K562 treated with DMSO at 1 percent for 24 hours (cell line): ENCODE results near the gene NLRP9. TPM values are rescaled to one million over a fixed set of nuclear protein-coding genes. Genes with fewer than 3 reads are reported as not detected.

Source experiments
- total RNA-seq: library from RNA; unstranded; fragments of 300-600 nt; gene quantifications from 2 replicates; pipeline ENCODE4 v1.2.3, GENCODE V29; 2022; ENCODE audit warnings: low read depth; ENCODE audit not compliant: insufficient read depth

Gene NLRP9
- not detected in 2 replicates for total RNA-seq

DNA sequence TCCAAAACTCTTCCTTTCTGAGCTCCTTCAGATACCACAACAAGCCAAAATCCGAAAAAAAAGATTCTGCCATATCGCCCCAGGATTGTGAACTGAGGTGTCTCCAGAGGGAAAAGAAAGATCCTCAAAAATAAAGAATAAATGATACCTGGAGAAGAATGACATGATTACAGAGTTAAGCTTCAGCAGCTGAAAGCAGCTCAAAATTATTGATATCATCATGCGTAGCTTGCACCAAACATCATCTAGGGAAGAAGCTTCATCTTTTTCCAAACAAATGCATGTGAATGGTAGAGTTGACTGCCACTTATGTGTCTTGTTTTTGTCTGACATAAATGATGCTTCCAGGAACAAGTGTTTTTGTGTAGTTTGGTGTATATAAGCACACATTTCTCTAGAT is at the start of gene NLRP9:
Gene NLRP9 (minus strand): TSS at position 101 of the 400 bp plus-strand sequence. CDS start 28 bp downstream, at position 73.

DNA sequence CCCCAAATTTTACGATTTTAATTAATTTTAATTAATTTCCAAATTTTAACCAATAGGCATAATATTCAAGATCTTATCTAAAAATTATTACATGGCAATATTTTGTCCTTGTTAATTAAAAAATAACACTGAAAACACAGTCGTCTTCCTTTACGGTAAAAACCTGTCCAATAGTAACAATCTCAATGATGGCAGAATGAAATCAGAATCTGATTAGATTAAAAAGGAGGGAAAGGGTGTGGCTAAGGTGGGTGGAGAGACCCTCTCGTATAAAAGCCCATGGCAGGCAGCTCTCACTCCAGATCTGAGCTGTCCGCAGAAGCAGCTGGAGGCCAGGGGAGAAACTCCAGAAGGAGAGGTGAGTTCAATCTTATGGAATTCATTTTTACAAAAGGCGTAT is 30.6 kb upstream of the NLRP9 start, which contains the start of gene RFPL4AL1:
Gene RFPL4AL1 (plus strand): TSS at position 301 of the 400 bp plus-strand sequence. CDS start 2,687 bp downstream, outside the sequence.

GRCh38 chr19:55758797-55759196 is 20.6 kb upstream of the NLRP9 start, which contains the start of gene RFPL4A:
Gene RFPL4A, plus strand, starts transcription at chr19:55759097. Its CDS starts 2,704 bp downstream, at chr19:55761801.

DNA sequence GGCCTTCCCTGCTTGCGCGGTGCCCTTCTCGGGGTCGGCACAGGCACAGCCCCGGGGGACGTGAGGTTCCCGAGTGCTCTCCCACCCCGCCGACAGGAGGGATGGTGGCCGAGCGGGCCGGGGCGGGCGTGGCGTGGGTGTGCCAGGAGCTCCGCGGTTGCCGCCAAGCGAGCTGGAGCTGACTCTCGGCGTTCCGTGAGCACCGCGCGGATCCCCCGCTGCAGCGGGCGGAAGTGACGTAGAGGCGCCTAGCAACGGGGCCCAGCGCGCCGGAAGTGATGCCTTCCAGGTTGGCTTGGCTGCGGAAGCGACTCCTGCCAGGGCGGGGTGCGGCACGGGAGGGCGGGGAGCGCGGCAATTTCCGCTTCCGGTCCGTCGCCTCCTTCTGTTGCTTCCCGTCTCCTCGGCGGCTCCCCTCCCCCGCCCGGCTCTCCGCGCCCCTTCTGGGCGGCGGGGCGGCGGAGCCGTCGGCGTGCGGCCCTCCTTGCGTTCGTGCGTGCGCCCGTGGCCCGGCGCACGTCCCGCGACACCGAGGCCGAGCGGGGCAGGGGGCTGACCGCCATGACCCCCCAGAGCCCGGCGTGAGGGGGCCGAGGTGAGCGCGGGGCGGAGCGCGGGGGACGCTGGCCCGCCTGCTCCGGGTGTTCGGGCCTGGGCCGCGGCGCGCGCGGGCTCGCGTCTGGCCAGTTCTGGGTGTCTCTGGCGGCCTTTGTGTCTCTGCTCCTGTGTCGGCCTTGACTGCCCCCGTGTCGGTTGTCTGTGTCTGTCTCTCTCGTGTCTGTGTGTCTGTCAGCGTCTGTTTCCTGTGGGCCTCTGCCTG is 63.2 kb downstream of the NLRP9 start, which contains the start of gene EPN1:
Gene EPN1 (plus strand): TSS at position 386 of the 820 bp plus-strand sequence. CDS start 3,402 bp downstream, outside the sequence.

Other genes starting within 250 kb of the NLRP9 start
- 0.81 and 2.3 TPM in 2 replicates for gene SSC5D, start 250.0 kb downstream of the NLRP9 start, total RNA-seq
- not detected in 2 replicates for gene SBK2, start 201.3 kb downstream of the NLRP9 start, total RNA-seq
- 0.54 and 0.58 TPM in 2 replicates for gene SBK3, start 192.9 kb downstream of the NLRP9 start, total RNA-seq
- 21.0 and 21.2 TPM in 2 replicates for gene ZNF579, start 157.6 kb downstream of the NLRP9 start, total RNA-seq
- 22.4 and 24.3 TPM in 2 replicates for gene FIZ1, start 138.9 kb downstream of the NLRP9 start, total RNA-seq
- 36.7 and 51.4 TPM in 2 replicates for gene ZNF524, start 138.1 kb downstream of the NLRP9 start, total RNA-seq
- gene ZNF865, start 132.8 kb downstream of the NLRP9 start, total RNA-seq, result 42.3 and 49.2 TPM in 2 replicates
- gene ZNF784, start 113.8 kb downstream of the NLRP9 start, total RNA-seq, result 8.9 and 10.8 TPM in 2 replicates
- 63.3 and 72.2 TPM in 2 replicates for gene ZNF580, start 97.4 kb downstream of the NLRP9 start, total RNA-seq
- gene ZNF581, start 94.8 kb downstream of the NLRP9 start, total RNA-seq, result 48.8 and 56.6 TPM in 2 replicates
- 39.6 and 48.7 TPM in 2 replicates for gene CCDC106, start 90.2 kb downstream of the NLRP9 start, total RNA-seq
- 211 and 216 TPM in 2 replicates for gene U2AF2, start 83.4 kb downstream of the NLRP9 start, total RNA-seq
- 131 and 133 TPM in 2 replicates for gene EPN1, start 63.2 kb downstream of the NLRP9 start, total RNA-seq
- gene RFPL4A, start 20.7 kb upstream of the NLRP9 start, total RNA-seq, result 2.1 and 3.3 TPM in 2 replicates
- 1.7 TPM in 1 of 2 replicates, not detected in the other for gene RFPL4AL1, start 30.7 kb upstream of the NLRP9 start, total RNA-seq
- gene NLRP11, start 93.6 kb upstream of the NLRP9 start, total RNA-seq, result 1.2 and 1.7 TPM in 2 replicates
- 2.2 and 4.8 TPM in 2 replicates for gene NLRP4, start 98.1 kb upstream of the NLRP9 start, total RNA-seq
- not detected in 2 replicates for gene NLRP13, start 193.9 kb upstream of the NLRP9 start, total RNA-seq
- gene NLRP8, start 209.4 kb upstream of the NLRP9 start, total RNA-seq, result not detected in 2 replicates
- gene NLRP5, start 248.4 kb upstream of the NLRP9 start, total RNA-seq, result 0.32 TPM in 1 of 2 replicates, not detected in the other